H1 (cell line): Measurements from ENCODE around the gene PCBP4. TPM values are rescaled to one million over a fixed set of nuclear protein-coding genes. Genes with fewer than 3 reads are reported as not detected.

Source experiments
- CTCF ChIA-PET: fragments of 300-600 bp; sonication (Branson Sonifier 250); formaldehyde crosslinking; loops from one replicate; lab custom pipeline; 2021; ENCODE audit not compliant: partially characterized antibody; lab: Charles Lee
- POLR2A ChIA-PET: fragments of 300-600 bp; sonication (Branson Sonifier 250); formaldehyde crosslinking; loops from one replicate; lab custom pipeline; 2021; ENCODE audit warnings: inconsistent platforms; ENCODE audit not compliant: partially characterized antibody; lab: Charles Lee
- DNase-seq, 2 experiments: peaks; one replicate each; pipeline versions ENCODE4 v3.0.0 to v3.0.0-alpha.2; 2010 to 2022; ENCODE audit warnings: low spot score in 2 of 2, low read depth in 1 of 2, mixed read lengths in 1 of 2
- FAIRE-seq: peaks from 2 replicates; lab custom pipeline; 2011; peaks lifted over from hg19 to GRCh38; lab: Jason Lieb, UNC
- H2AFZ ChIP-seq: 2 replicates; pipeline ENCODE4 v1.8.1; 2012; ENCODE audit warnings: low read length, inconsistent platforms
- H2AK5ac ChIP-seq: 2 replicates; pipeline ENCODE4 v1.6.1; 2013; ENCODE audit warnings: low read depth, low read length
- H2BK120ac ChIP-seq: replicated peaks from 2 replicates; pipeline ENCODE3; 2013; ENCODE audit warnings: low read depth, low read length, inconsistent platforms
- H2BK12ac ChIP-seq: 2 replicates; pipeline ENCODE4 v1.6.1; 2013; ENCODE audit warnings: low read depth, low read length
- H2BK15ac ChIP-seq: 2 replicates; pipeline ENCODE4 v1.6.1; 2013; ENCODE audit warnings: low read length
- H2BK20ac ChIP-seq: 2 replicates; pipeline ENCODE4 v1.6.1; 2013; ENCODE audit warnings: low read length
- H2BK5ac ChIP-seq: 2 replicates; pipeline ENCODE4 v1.6.1; 2013; ENCODE audit warnings: low read depth, low read length
- H3K14ac ChIP-seq: 2 replicates; pipeline ENCODE4 v1.6.1; 2013; ENCODE audit warnings: inconsistent platforms; ENCODE audit not compliant: insufficient read length
- H3K18ac ChIP-seq: 2 replicates; pipeline ENCODE4 v1.6.1; 2013; ENCODE audit warnings: low read length; ENCODE audit errors: extremely low read depth
- H3K23ac ChIP-seq: 2 replicates; pipeline ENCODE4 v1.6.1; 2013; ENCODE audit warnings: inconsistent platforms; ENCODE audit not compliant: insufficient read length
- H3K23me2 ChIP-seq: 2 replicates; pipeline ENCODE4 v1.6.1; 2013; ENCODE audit warnings: low read depth, low read length
- H3K27ac ChIP-seq: 2 replicates; pipeline ENCODE4 v1.6.1; 2011; ENCODE audit warnings: low read depth, low read length, inconsistent platforms
- H3K27me3 ChIP-seq, 4 experiments: replicated peaks in 1 of 4; 1 replicate in 1 of 4; 2 replicates in 3 of 4; pipeline versions ENCODE4 v1.6.1 to v1.8.1; 2011 to 2013; ENCODE audit warnings: low read length in 3 of 4, mild to moderate bottlenecking in 3 of 4, inconsistent platforms in 2 of 4, mixed read lengths in 2 of 4, moderate library complexity in 1 of 4; ENCODE audit not compliant: control insufficient read depth in 3 of 4, insufficient read depth in 3 of 4; ENCODE audit errors: extremely low read depth in 1 of 4
- H3K36me3 ChIP-seq, 4 experiments: 2 replicates each; pipeline versions ENCODE4 v1.6.1 to v1.8.1; 2011 to 2013; ENCODE audit warnings: mild to moderate bottlenecking in 4 of 4, low read length in 3 of 4, moderate library complexity in 2 of 4, control low read depth in 1 of 4, inconsistent platforms in 1 of 4; ENCODE audit not compliant: insufficient read depth in 4 of 4, control insufficient read depth in 2 of 4
- H3K4ac ChIP-seq: replicated peaks from 2 replicates; pipeline ENCODE3; 2013; ENCODE audit warnings: low read length, low read depth, mixed read lengths, inconsistent platforms; ENCODE audit not compliant: insufficient read length
- H3K4me1 ChIP-seq, 4 experiments: replicated peaks in 1 of 4; 1 replicate in 1 of 4; 2 replicates in 3 of 4; pipeline versions ENCODE4 v1.6.1 to v1.8.1; 2011 to 2013; ENCODE audit warnings: low read length in 3 of 4, inconsistent platforms in 2 of 4, mixed read lengths in 1 of 4; ENCODE audit not compliant: insufficient read depth in 4 of 4, control insufficient read depth in 3 of 4
- H3K4me2 ChIP-seq, 2 experiments: 2 replicates each; pipeline versions ENCODE4 v1.6.1 to v1.8.1; 2011 to 2013; ENCODE audit warnings: low read depth in 2 of 2, low read length in 2 of 2, control low read depth in 1 of 2, inconsistent platforms in 1 of 2, mild to moderate bottlenecking in 1 of 2; ENCODE audit not compliant: insufficient read depth in 1 of 2
- H3K4me3 ChIP-seq, 4 experiments: fragments of 200-600, 300-600 bp in 1 of 4; sonication (generic), shearing (Covaris generic), sonication (Bioruptor Twin) in 1 of 4; 2 replicates each; pipeline versions ENCODE4 v1.5.1 to v1.8.1; 2011 to 2016; ENCODE audit warnings: low read length in 4 of 4, low read depth in 3 of 4, control low read depth in 2 of 4, inconsistent platforms in 2 of 4, mild to moderate bottlenecking in 2 of 4, mixed read lengths in 1 of 4, moderate library complexity in 1 of 4; ENCODE audit not compliant: insufficient read depth in 2 of 4; ENCODE audit errors: extremely low read depth in 1 of 4
- H3K56ac ChIP-seq: replicated peaks from 2 replicates; pipeline ENCODE3; 2013; ENCODE audit warnings: low read depth, mild to moderate bottlenecking, mixed read lengths, low read length, inconsistent platforms; ENCODE audit not compliant: insufficient read length
- H3K79me1 ChIP-seq: 2 replicates; pipeline ENCODE4 v1.6.1; 2013; ENCODE audit warnings: low read depth, low read length, control low read depth
- H3K79me2 ChIP-seq, 2 experiments: 2 replicates each; pipeline versions ENCODE4 v1.6.1 to v1.8.1; 2012 to 2013; ENCODE audit warnings: low read length in 2 of 2, mild to moderate bottlenecking in 2 of 2, inconsistent platforms in 1 of 2; ENCODE audit not compliant: insufficient read depth in 2 of 2, control insufficient read depth in 1 of 2
- H3K9ac ChIP-seq, 4 experiments: replicated peaks in 1 of 4; 1 replicate in 1 of 4; 2 replicates in 3 of 4; pipeline versions ENCODE4 v1.6.1 to v1.8.1; 2011 to 2013; ENCODE audit warnings: low read depth in 3 of 4, low read length in 3 of 4, control low read depth in 2 of 4, mild to moderate bottlenecking in 2 of 4, moderate library complexity in 2 of 4, inconsistent platforms in 1 of 4; ENCODE audit errors: extremely low read depth in 1 of 4
- H3K9me3 ChIP-seq, 2 experiments: 2 replicates each; pipeline versions ENCODE4 v1.6.1 to v1.8.1; 2012 to 2013; ENCODE audit warnings: mild to moderate bottlenecking in 2 of 2, moderate library complexity in 2 of 2, control low read depth in 1 of 2, inconsistent platforms in 1 of 2, low read depth in 1 of 2, low read length in 1 of 2, mixed read lengths in 1 of 2; ENCODE audit not compliant: insufficient read depth in 2 of 2
- H4K20me1 ChIP-seq, 2 experiments: replicated peaks in 1 of 2; 2 replicates each; pipeline versions ENCODE3 to v1.8.1; 2011 to 2013; ENCODE audit warnings: inconsistent platforms in 2 of 2, low read length in 2 of 2, mild to moderate bottlenecking in 1 of 2; ENCODE audit not compliant: insufficient read depth in 2 of 2, control insufficient read depth in 1 of 2
- H4K5ac ChIP-seq: 2 replicates; pipeline ENCODE4 v1.6.1; 2013; ENCODE audit warnings: low read length, low read depth, mixed read lengths, inconsistent platforms; ENCODE audit not compliant: insufficient read length
- H4K8ac ChIP-seq: 2 replicates; pipeline ENCODE4 v1.8.0; 2013; ENCODE audit warnings: mild to moderate bottlenecking, moderate library complexity, low read length, inconsistent platforms; ENCODE audit not compliant: insufficient read depth; ENCODE audit errors: extremely low read depth
- H4K91ac ChIP-seq: replicated peaks from 2 replicates; pipeline ENCODE3; 2013; ENCODE audit warnings: low read length, mixed read lengths, inconsistent platforms; ENCODE audit not compliant: insufficient read length
- BACH1 ChIP-seq: IDR thresholded peaks from 2 replicates; pipeline ENCODE4 v1.6.1; 2012; ENCODE audit warnings: low read length, improper control_type of control experiment
- BCL11A ChIP-seq, 2 experiments: IDR thresholded peaks; one replicate each; pipeline ENCODE4 v1.6.1; 2011; ENCODE audit warnings: low read depth in 2 of 2, low read length in 2 of 2, mild to moderate bottlenecking in 2 of 2
- CHD2 ChIP-seq: IDR thresholded peaks from 2 replicates; pipeline ENCODE4 v1.6.1; 2012; ENCODE audit warnings: low read length, improper control_type of control experiment
- CREB1 ChIP-seq: IDR thresholded peaks from 2 replicates; pipeline ENCODE4 v1.6.1; 2012; ENCODE audit warnings: inconsistent platforms
- GTF2F1 ChIP-seq: IDR thresholded peaks from 2 replicates; pipeline ENCODE4 v1.6.1; 2012; ENCODE audit warnings: low read depth, low read length, improper control_type of control experiment, borderline replicate concordance
- JUN ChIP-seq: IDR thresholded peaks from 2 replicates; pipeline ENCODE4 v1.6.1; 2011; ENCODE audit warnings: low read depth, mild to moderate bottlenecking, improper control_type of control experiment, low read length
- KDM4A ChIP-seq: IDR thresholded peaks from one replicate; pipeline ENCODE4 v1.7.1; 2012; ENCODE audit warnings: low read depth, mild to moderate bottlenecking, moderate library complexity, low read length, inconsistent platforms; ENCODE audit not compliant: severe bottlenecking
- PHF8 ChIP-seq: fragments of 200-600 bp; sonication (generic); conservative IDR thresholded peaks from 2 replicates; pipeline ENCODE4 v1.7.1; 2012; ENCODE audit warnings: low read depth, mild to moderate bottlenecking, inconsistent platforms, low read length, moderate library complexity
- POLR2A ChIP-seq, 2 experiments: IDR thresholded peaks; 1 replicate in 1 of 2; 2 replicates in 1 of 2; pipeline ENCODE4 v1.6.1; 2011; ENCODE audit warnings: low read depth in 2 of 2, low read length in 2 of 2, mild to moderate bottlenecking in 2 of 2; ENCODE audit errors: control extremely low read depth in 1 of 2
- POLR2AphosphoS5 ChIP-seq: IDR thresholded peaks from 2 replicates; pipeline ENCODE4 v1.6.1; 2011; ENCODE audit warnings: low read depth, low read length
- RAD21 ChIP-seq, 2 experiments: IDR thresholded peaks in 1 of 2; conservative IDR thresholded peaks in 1 of 2; 2 replicates each; pipeline ENCODE4 v1.6.1; 2011; ENCODE audit warnings: low read depth in 2 of 2, low read length in 2 of 2, improper control_type of control experiment in 1 of 2, inconsistent platforms in 1 of 2, mild to moderate bottlenecking in 1 of 2, moderate library complexity in 1 of 2
- SP4 ChIP-seq: IDR thresholded peaks from 2 replicates; pipeline ENCODE4 v1.6.1; 2012; ENCODE audit warnings: low read length, inconsistent platforms
- SUZ12 ChIP-seq: fragments of 200-600 bp; sonication (generic); IDR thresholded peaks from 2 replicates; pipeline ENCODE4 v1.6.1; 2012; ENCODE audit warnings: mild to moderate bottlenecking, inconsistent platforms, low read length, moderate library complexity, mixed read lengths
- TAF7 ChIP-seq: optimal IDR thresholded peaks from 2 replicates; pipeline ENCODE3; 2011; ENCODE audit warnings: low read depth, mild to moderate bottlenecking, inconsistent platforms, low read length, moderate library complexity, borderline replicate concordance
- WGBS, 2 experiments: shearing (Covaris generic) in 1 of 2; methylation state at CpG; one replicate each; pipeline versions ENCODE4 v1.1.6 to v1.1.7; 2013 to 2015; ENCODE audit warnings: low lambda C conversion rate in 2 of 2, mixed read lengths in 2 of 2, inconsistent platforms in 1 of 2, low coverage in 1 of 2, missing lambda C conversion rate in 1 of 2; ENCODE audit not compliant: insufficient replicate concordance in 2 of 2, insufficient coverage in 1 of 2, insufficient read length in 1 of 2; ENCODE audit errors: extremely low coverage in 1 of 2, missing lambda C conversion rate in 1 of 2; 5-methylcytosine and 5-hydroxymethylcytosine counted together
- polyA plus RNA-seq, 7 experiments: library from polyadenylated mRNA; depleted of rRNA in 3 of 7; stranded (reverse) in 5 of 7; unstranded in 2 of 7; fragments of >200 nt in 5 of 7; fragments of 200-250 nt in 2 of 7; gene quantifications; 1 replicate in 5 of 7; 2 replicates in 1 of 7; 4 replicates in 1 of 7; pipeline versions ENCODE4 v1.2.1 to v1.2.3, GENCODE V29; 2011 to 2013; ENCODE audit warnings: missing spikeins in 2 of 7, mixed read lengths in 2 of 7
- total RNA-seq: library from RNA; stranded (reverse); fragmentation: NEBNext Ultra II Directional; extraction: Animal tissue kit (Norgen Biotek cat#: 25700); gene quantifications from 2 replicates; pipeline ENCODE4 v1.2.1, GENCODE V29; 2021

PCBP4 gene
- total and polyA plus RNA-seq, 2 of the 8 experiments (the other 6 are each of a cell fraction or from before 2014, with no cell fraction given): 16.4 to 34.1 TPM

GRCh38 chr3:51933471-51934138, 33.6 kb downstream of the PCBP4 start:
- Histone ChIP-seq H3K4ac (no peak overlapping the region), H3K9ac (no peak overlapping the region), H2AK5ac (no peak overlapping the region), H4K91ac (no peak overlapping the region), H4K20me1 (peaks cover 0 to 23% of the 10 kb centered on the region in 2 experiments), H3K4me3 (no peak overlapping the region), H2BK15ac (no peak overlapping the region), H3K14ac (no peak overlapping the region), H3K4me1 (no peaks in the 10 kb centered on the region), H3K79me2 (peaks cover 0 to 3% of the 10 kb centered on the region in 2 experiments; a peak in 2 of 4 replicates), H2AFZ (no peak overlapping the region), H3K4me2 (no peak overlapping the region), H2BK5ac (no peak overlapping the region), H3K27ac (no peak overlapping the region), H2BK120ac (no peak overlapping the region), H3K27me3 (no peaks in the 10 kb centered on the region), H4K5ac (no peak overlapping the region), H3K23ac (no peak overlapping the region), H2BK20ac (no peak overlapping the region), H3K9me3 (no peaks in the 10 kb centered on the region), H3K23me2 (no peaks in the 10 kb centered on the region), H3K18ac (no peak overlapping the region), H3K79me1 (peaks cover 2% of the 10 kb centered on the region), H4K8ac (0 out of 2 replicates have a peak overlapping the region, but pooled peaks have one; percentile 2), H3K36me3 (peaks cover 26 to 47% (median 43%) of the 10 kb centered on the region in 4 experiments), H3K56ac (no peak overlapping the region), H2BK12ac (no peak overlapping the region)
- DNase-seq (peak in 1 of 2 experiments; percentile 20), FAIRE-seq (no peak)
- WGBS, 2 experiments: 93% methylated on average over 11 of the region's 13 CpGs; no CpG with 5 or more reads in 1 of the 2 experiments
- POLR2A ChIA-PET: interaction anchor here (0.6 to 1.6 kb wide), 3 partner anchors 8 to 137 kb away, joined by 3 to 9 read pairs (median 3); partner anchors contain the start of genes PARP3 and RRP9
- CTCF ChIA-PET: interaction anchor here (1.0 to 1.8 kb wide), 6 partner anchors 8 to 113 kb away, joined by 3 to 8 read pairs (median 4); partner anchors contain the start of gene RRP9
- TF ChIP-seq GTF2F1 (no peak), POLR2A (IDR thresholded peaks at IDR 0.05; ENCODE audit: control extremely low read depth in 1 of 2, low read depth in 2 of 2, low read length in 2 of 2) (no peak), KDM4A (no peak), SP4 (no peak), TAF7 (no peak), PHF8 (no peak), CREB1 (no peak), BCL11A (IDR thresholded peaks at IDR 0.05; ENCODE audit: low read depth in 2 of 2, low read length in 2 of 2) (no peak), RAD21 (IDR thresholded peaks at IDR 0.05 in 1 of 2, conservative IDR thresholded peaks at IDR 0.05 in 1 of 2; ENCODE audit: low read depth in 2 of 2, low read length in 2 of 2) (no peak), BACH1 (no peak), JUN (no peak), CHD2 (no peak), SUZ12 (no peak), POLR2AphosphoS5 (no peak)
